KOPT-K1 (cell line): Measurements from ENCODE around the gene MATR3.
"Not testable (repeated sequence)": the region's sequence is repeated elsewhere in the genome, so short reads cannot be mapped to it uniquely, and the experiment has no call there.

Experiments
- H3K27ac ChIP-seq: fragments of 200-600 bp; sonication (generic); 2 replicates; pipeline ENCODE4 v1.5.1; 2016; ENCODE audit warnings: antibody characterized with exemption, mild to moderate bottlenecking, low read depth, low read length; ENCODE audit not compliant: poor library complexity, severe bottlenecking
- H3K36me3 ChIP-seq: fragments of 200-600 bp; sonication (generic); 2 replicates; pipeline ENCODE4 v1.5.1; 2017; ENCODE audit warnings: antibody characterized with exemption, mild to moderate bottlenecking, low read length, moderate library complexity; ENCODE audit not compliant: insufficient read depth
- H3K9me3 ChIP-seq: fragments of 200-600 bp; sonication (generic); 2 replicates; pipeline ENCODE4 v1.5.1; 2017; ENCODE audit warnings: antibody characterized with exemption, low read length, mild to moderate bottlenecking; ENCODE audit not compliant: insufficient read depth, poor library complexity, severe bottlenecking

MATR3 gene

DNA sequence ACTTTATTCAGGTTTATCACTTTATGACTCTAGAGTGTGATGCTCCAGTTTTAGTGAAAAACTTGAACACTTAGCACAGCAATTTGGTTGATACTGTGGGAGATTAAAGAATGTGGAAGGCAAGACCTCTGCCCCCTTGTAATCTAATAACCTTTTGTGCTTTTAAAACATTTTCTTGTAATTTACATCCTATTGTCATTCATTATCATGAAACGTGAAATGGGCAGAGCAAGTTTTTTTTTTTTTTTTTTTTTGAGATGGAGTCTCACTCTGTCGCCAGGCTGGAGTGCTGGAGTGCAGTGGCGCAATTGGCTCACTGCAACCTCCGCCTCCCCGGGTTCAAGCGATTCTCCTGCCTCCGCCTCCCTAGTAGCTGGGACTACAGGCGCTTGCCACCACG lies 49.9 kb downstream of the MATR3 start:
- H3K27ac ChIP-seq: peak overlapping the region; percentile 79
- H3K9me3 ChIP-seq: no peaks in the 10 kb centered on the region
- H3K36me3 ChIP-seq: peaks cover 15% of the 10 kb centered on the region

DNA sequence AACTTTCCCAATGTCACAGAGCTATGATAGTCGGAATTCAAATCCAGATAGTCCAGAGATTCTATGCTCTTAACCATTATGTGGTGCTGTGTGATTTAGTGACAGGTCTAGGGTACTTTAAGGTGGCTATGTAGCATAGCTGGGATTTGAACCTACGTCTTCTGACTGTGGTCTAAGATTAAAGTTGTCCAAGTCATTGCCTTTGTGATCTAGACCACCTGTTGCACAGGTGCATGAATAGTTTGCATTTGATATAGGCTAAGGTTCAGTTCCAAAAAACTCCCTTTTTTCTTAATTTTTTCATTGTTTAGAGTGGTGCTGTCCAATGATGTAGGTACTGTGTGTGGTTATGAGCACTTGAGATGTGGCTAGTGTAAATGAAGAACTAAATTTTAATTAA lies 50.6 kb downstream of the MATR3 start:
- Histone ChIP-seq H3K36me3 (peaks cover 18% of the 10 kb centered on the region), H3K27ac (no peak overlapping the region), H3K9me3 (no peaks in the 10 kb centered on the region)

DNA sequence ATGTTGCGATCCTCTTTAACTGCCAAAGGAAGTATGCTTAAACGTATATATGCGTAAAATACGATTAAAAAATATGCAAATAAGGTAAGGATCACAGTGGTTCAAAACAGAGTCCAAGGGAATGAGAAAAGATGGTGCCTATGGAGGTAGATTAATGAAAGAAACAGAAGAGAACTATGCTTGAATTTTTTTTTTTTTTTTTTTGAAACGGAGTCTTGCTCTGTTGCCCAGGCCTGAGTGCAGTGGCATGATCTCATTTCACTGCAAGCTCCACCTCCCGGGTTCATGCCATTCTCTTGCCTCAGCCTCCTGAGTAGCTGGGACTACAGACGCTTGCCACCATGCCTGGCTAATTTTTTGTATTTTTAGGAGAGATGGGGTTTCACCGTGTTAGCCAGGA lies 51.9 kb downstream of the MATR3 start:
- peaks cover 22% of the 10 kb centered on the region for H3K36me3 ChIP-seq
- H3K27ac ChIP-seq, H3K9me3 ChIP-seq: not testable (repeated sequence)

DNA sequence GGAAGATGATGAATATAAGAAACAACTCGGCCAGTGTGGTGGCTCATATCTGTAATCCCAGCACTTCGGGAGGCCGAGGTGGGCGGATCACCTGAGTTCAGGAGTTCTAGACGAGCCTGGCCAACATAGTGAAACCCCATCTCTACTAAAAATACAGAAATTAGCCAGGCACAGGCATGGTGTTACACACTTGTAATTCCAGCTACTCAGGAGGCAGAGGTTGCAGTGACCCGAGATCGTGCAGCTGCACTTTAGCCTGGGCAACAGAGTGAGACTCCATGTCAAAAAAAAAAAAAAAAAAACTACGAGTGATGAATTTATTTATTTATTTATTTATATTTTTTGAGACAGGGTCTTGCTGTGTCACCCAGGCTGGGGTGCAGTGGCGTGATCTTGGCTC lies 54.3 kb downstream of the MATR3 start:
- H3K9me3 ChIP-seq, H3K27ac ChIP-seq: not testable (repeated sequence)
- H3K36me3 ChIP-seq: peaks cover 31% of the 10 kb centered on the region

DNA sequence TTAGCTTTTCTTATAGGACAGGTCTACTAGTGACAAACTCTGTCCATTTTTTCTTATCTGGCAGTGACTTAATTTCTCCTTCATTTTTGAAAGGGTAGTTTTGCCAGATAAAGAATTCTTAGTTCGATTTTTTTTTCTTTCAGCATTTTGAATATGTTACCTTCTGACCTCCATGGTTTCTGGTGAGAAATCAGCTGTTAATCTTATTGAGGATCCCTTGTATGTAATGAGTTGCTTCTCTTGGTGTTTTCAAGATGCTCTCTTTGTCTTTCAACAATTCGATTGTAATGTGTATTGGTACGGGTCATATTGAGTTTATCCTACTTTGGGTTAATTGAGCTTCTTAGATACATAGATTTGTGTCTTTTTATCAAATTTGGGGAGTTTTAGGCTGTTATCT lies 60.6 kb downstream of the MATR3 start:
- peaks cover 26% of the 10 kb centered on the region for H3K36me3 ChIP-seq
- H3K9me3 ChIP-seq: peaks cover 9% of the 10 kb centered on the region
- no peak overlapping the region for H3K27ac ChIP-seq

DNA sequence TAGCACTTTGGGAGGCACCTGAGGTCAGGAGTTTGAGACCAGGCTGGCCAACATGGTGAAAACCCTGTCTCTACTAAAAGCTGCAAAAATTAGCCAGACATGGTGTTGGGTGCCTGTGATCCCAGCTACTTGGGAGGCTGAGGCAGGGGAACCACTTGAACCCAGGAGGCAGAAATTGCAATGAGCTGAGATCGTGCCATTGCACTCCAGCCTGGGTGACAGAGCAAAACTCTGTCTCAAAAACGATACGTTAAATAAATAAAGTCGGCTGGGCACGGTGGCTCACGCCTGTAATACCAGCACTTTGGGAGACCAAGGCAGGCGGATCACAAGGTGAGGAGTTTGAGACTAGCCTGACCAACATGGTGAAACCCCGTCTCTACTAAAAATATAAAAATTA lies 62.4 kb downstream of the MATR3 start:
- H3K27ac ChIP-seq, H3K9me3 ChIP-seq: not testable (repeated sequence)
- H3K36me3 ChIP-seq: peaks cover 22% of the 10 kb centered on the region

DNA sequence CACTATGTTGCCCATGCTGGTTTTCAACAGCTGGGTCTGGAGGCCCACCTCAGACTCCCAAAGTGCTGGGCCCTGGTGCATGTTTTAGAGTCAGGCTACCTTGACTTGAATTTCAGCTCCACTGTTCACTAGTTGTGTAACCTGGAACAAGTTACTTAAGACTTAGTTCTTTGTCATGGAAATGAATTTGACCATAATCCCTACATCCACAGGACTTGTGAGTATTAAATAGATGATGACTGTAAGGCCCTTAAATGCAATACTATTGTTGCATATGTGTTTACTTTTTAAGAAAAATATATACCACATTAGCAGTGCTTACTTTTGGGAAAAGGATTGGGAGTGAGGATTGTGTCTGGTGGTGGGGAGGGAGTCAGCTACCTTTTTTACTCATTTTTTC lies 64.5 kb downstream of the MATR3 start:
- Histone ChIP-seq H3K27ac (no peak overlapping the region), H3K9me3 (peaks cover 9% of the 10 kb centered on the region), H3K36me3 (peaks cover 31% of the 10 kb centered on the region)

DNA sequence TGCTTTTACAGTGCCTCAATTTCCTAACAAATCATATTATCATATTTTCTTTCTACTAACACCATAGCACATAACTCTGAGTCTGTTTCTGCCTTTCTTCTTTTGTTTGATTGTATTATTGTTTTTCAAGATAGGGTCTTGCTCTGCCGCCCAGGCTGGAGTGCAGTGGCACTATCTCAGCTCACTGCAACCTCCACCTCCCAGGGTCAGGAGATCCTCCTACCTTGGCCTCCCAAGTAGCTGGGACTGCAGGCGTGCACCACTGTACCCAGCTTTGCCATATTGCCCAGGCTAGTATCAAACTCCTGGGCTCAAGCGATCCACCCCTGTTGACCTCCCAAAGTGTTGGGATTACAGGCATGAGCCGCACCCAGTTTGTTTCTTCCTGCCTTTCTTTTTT lies 66.8 kb downstream of the MATR3 start:
- Histone ChIP-seq H3K36me3 (peaks cover 40% of the 10 kb centered on the region), H3K27ac (no peak overlapping the region), H3K9me3 (no peaks in the 10 kb centered on the region)

DNA sequence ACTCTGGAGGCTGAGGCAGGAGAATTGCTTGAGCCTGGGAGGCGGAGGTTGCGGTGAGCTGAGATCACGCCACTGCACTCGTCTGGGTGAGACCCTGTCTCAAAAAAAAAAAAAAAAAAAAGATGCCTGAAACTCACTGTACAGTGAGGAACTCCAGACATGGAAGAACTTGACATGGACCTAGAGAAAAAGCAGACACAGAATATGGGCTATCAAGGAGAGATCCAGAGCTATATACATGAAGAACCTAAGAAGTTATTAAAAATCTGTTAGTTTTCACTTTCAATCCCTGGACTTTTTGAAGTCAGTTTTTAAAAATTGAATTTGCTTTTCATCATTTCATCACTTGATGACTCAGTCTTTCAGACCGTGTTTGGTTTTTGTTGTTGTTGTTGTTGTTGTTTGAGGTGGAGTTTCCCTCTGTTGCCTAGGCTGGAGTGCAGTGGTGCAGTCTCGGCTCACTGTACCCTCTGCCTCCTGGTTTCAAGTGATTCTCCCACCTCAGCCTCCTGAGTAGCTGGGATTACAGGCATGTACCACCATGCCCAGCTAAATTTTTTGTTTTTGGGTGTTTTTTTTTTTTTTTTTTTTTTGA lies 68.4 kb downstream of the MATR3 start:
- no peaks in the 10 kb centered on the region for H3K9me3 ChIP-seq
- no peak overlapping the region for H3K27ac ChIP-seq
- H3K36me3 ChIP-seq: peaks cover 55% of the 10 kb centered on the region

DNA sequence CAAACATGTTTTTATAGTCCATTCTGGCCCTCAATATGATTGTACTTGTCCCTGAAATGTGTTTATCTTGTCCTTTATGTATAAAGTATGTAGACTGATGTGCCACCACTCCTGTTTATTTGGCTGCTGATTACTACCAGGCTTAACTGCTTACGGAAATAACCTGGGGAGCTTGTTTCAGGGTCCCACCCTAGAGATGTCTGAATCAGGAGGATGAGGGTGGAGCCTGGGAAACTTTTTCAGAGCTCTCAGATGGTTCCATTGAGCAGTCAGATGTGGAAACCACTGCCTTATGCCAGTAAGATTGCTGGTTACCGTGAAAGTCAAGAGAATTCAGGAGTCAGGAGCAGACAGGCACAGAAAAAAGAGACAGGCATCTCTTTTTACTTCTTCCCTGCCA lies 70.4 kb downstream of the MATR3 start:
- no peak overlapping the region for H3K27ac ChIP-seq
- peaks cover 73% of the 10 kb centered on the region for H3K36me3 ChIP-seq
- H3K9me3 ChIP-seq: no peaks in the 10 kb centered on the region

DNA sequence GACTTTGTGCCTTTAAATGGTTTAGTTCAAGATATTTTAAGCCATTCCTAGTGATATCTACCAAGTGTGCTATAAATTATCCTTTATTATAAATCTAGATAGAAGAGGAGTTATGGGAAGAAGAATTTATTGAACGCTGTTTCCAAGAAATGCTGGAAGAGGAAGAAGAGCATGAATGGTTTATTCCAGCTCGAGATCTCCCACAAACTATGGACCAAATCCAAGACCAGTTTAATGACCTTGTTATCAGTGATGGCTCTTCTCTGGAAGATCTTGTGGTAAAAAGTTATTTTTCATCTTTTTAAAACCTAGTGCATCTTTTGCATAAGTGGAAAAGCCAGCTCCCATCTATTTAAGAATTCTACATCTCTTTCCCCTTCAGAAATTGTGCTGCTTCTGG lies 70.9 kb downstream of the MATR3 start:
- no peak overlapping the region for H3K27ac ChIP-seq
- H3K36me3 ChIP-seq: peaks cover 78% of the 10 kb centered on the region
- H3K9me3 ChIP-seq: no peaks in the 10 kb centered on the region

DNA sequence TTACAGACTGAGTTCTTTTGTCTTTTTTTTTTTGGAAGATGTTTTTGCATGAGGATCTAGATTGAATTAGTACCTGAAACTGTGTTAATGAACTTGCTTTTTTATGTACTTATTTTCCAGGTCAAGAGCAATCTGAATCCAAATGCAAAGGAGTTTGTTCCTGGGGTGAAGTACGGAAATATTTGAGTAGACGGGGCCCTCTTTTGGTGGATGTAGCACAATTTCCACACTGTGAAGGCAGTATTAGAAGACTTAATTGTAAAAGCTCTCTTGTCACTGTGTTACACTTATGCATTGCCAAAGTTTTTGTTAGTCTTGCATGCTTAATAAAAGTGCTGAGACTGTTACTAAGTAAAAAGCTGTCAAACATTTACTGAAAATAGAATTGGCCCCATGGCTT lies 75.1 kb downstream of the MATR3 start:
- Histone ChIP-seq H3K27ac (no peak overlapping the region), H3K36me3 (peaks cover 86% of the 10 kb centered on the region), H3K9me3 (no peaks in the 10 kb centered on the region)

DNA sequence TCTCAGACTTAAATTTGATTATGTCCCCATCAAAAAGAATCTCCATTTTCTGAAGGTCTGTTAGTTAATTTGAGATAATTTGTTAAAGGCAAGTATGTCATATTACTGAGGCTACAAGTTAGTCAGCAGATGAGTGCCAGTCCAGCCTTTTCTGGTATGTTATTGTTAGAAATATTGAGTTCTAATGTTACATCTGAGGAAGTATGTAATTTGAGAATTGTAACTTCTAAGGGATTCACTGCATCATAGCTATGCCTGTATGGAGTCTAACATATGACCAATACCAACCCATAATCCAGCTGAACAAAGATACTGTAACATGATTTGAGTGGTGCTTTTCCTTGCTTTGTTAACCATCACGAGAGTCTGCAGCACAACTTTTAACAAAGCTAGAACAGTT lies 75.6 kb downstream of the MATR3 start:
- no peak overlapping the region for H3K27ac ChIP-seq
- H3K9me3 ChIP-seq: no peaks in the 10 kb centered on the region
- H3K36me3 ChIP-seq: peaks cover 86% of the 10 kb centered on the region

DNA sequence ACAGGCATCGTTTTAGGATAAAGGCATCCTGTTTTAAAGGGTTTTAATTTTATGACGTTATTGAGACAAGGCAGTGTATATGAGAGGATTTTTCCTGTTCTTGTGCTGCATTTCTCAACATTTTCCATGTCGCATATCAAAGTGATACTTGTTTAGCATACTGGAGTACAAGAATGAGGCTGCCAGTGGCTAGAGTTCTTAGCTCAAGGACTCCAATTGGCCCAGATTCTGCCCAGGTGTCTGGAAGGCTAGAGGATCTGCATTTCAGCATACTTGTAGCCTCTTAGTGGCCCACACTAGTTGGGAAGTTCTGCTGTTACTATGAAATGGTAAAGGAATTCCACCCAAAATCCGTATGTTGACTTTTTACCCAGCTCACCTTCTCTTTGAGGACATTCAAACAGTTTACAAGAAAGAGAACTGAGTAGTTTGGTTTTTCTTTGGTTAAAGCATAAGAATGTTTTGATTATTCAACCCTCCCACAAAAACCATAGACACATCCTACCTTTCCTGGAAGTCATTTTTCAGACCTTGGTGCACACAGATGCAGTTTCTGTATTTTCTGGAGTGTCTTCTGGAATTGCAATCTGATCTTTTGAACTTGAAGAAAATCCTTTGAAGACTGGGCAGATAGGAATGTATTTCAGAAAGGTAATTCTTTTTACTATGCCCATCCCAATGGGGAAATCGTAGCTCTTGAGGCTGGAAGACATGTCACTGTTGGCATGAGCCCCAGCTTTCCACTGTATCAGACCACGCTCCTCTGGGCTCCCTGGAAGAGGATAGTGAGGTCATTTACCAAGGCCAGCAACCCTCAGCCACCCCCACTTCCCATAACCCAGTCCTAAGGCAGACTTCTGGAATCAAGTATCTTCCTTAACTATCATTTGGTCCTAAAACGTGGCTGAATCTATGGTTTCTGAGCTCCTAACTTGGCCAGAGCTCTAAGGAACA lies 78.2 kb downstream of the MATR3 start:
- Histone ChIP-seq H3K36me3 (peaks cover 69% of the 10 kb centered on the region), H3K9me3 (no peaks in the 10 kb centered on the region), H3K27ac (no peak overlapping the region)

DNA sequence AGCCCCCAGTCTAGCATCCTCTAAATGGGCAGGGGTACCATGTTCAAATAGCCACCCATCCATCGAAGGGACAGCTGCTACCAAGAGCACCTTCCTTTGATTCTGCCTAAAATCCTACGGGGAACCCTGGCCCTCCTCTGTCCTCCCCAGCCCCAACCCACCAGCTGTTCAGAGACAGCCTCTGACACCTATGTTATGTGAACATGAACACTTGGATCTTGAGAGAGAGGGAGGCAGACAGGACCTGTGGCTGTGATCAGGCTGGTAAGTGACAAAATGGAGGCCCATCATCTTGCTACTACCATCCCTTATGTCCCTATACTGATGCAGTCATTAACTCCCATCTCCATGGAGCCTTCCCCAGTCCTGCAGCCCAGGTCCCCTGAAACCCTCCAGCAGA lies 81.4 kb downstream of the MATR3 start:
- no peak overlapping the region for H3K27ac ChIP-seq
- H3K36me3 ChIP-seq: peaks cover 55% of the 10 kb centered on the region
- no peaks in the 10 kb centered on the region for H3K9me3 ChIP-seq

DNA sequence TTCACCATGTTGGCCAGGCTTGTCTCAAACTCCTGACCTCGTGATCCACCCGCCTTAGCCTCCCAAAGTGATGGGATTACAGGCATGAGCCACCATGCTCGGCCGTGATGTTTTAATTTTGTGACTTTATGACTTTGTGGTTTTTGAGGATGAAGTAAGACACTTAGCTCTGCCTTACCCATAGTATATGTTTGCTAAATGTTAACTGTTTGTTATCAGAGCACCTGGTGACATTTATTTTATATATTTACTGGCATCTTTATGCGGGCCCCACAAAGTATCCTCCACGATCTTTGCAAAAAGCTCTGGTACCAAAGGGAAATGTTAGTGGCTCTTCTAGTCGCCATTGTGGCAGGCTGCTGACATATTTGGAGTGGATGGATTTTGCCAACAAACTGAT lies 82.8 kb downstream of the MATR3 start:
- peaks cover 43% of the 10 kb centered on the region for H3K36me3 ChIP-seq
- H3K27ac ChIP-seq: no peak overlapping the region

More for the DNA sequence above, 82.8 kb downstream of the MATR3 start:
- no peaks in the 10 kb centered on the region for H3K9me3 ChIP-seq
